Medulla oblongata (tissue), 1 donor: ENCODE measurements around the gene C4orf50.
A peak's percentile ranks its signal among the peaks of the same experiment; 100 is the strongest.
"Not testable (repeated sequence)": the region's sequence is repeated elsewhere in the genome, so short reads cannot be mapped to it uniquely, and the experiment has no call there.

Source experiments
- DNase-seq: peaks from one replicate; pipeline ENCODE4 v3.0.0-alpha.2; 2015; ENCODE audit errors: extremely low spot score

C4orf50 gene

GRCh38 chr4:6017030-6017429 lies 1.2 kb downstream of the C4orf50 start:
- DNase-seq, result no peak

- no peak for DNase-seq
Measured at GRCh38 chr4:6013564-6013963, 4.7 kb downstream of the C4orf50 start.

- DNase-seq, result no peak
Measured at GRCh38 chr4:6012200-6012599, 6.0 kb downstream of the C4orf50 start.

GRCh38 chr4:6011686-6012085 lies 6.5 kb downstream of the C4orf50 start:
- DNase-seq, result peak; percentile 17

GRCh38 chr4:6011271-6011671 lies 7.0 kb downstream of the C4orf50 start:
- DNase-seq, result no peak

GRCh38 chr4:6010789-6011188 lies 7.4 kb downstream of the C4orf50 start:
- no peak for DNase-seq

GRCh38 chr4:6009452-6009851 lies 8.8 kb downstream of the C4orf50 start:
- DNase-seq, result no peak

- DNase-seq, result no peak
Measured at GRCh38 chr4:6008766-6009385, 9.4 kb downstream of the C4orf50 start.

GRCh38 chr4:6008092-6008551 lies 10.1 kb downstream of the C4orf50 start:
- DNase-seq, result no peak

- DNase-seq, result no peak
Measured at GRCh38 chr4:6005175-6005574, 13.1 kb downstream of the C4orf50 start.

- DNase-seq, result not testable (repeated sequence)
Measured at GRCh38 chr4:6003485-6003884, 14.7 kb downstream of the C4orf50 start.

GRCh38 chr4:6002926-6003325 lies 15.3 kb downstream of the C4orf50 start:
- no peak for DNase-seq

- DNase-seq, result no peak
Measured at GRCh38 chr4:6002492-6002833, 15.8 kb downstream of the C4orf50 start.

- DNase-seq, result no peak
Measured at GRCh38 chr4:6001680-6002491, 16.3 kb downstream of the C4orf50 start.

- DNase-seq, result no peak
Measured at GRCh38 chr4:5999830-6000365, 18.3 kb downstream of the C4orf50 start.

GRCh38 chr4:5999356-5999755 lies 18.9 kb downstream of the C4orf50 start:
- no peak for DNase-seq

GRCh38 chr4:5998333-5998936 lies 19.8 kb downstream of the C4orf50 start:
- DNase-seq, result peak; percentile 85

- DNase-seq, result no peak
Measured at GRCh38 chr4:5996641-5997040, 21.6 kb downstream of the C4orf50 start.

- DNase-seq, result no peak
Measured at GRCh38 chr4:5995901-5996623, 22.2 kb downstream of the C4orf50 start.

GRCh38 chr4:5993876-5994811 lies 24.1 kb downstream of the C4orf50 start:
- no peak for DNase-seq

- not testable (repeated sequence) for DNase-seq
Measured at GRCh38 chr4:5993346-5993745, 24.9 kb downstream of the C4orf50 start.
